Measurements from ENCODE around the gene COL5A1.

Gene COL5A1

DNA sequence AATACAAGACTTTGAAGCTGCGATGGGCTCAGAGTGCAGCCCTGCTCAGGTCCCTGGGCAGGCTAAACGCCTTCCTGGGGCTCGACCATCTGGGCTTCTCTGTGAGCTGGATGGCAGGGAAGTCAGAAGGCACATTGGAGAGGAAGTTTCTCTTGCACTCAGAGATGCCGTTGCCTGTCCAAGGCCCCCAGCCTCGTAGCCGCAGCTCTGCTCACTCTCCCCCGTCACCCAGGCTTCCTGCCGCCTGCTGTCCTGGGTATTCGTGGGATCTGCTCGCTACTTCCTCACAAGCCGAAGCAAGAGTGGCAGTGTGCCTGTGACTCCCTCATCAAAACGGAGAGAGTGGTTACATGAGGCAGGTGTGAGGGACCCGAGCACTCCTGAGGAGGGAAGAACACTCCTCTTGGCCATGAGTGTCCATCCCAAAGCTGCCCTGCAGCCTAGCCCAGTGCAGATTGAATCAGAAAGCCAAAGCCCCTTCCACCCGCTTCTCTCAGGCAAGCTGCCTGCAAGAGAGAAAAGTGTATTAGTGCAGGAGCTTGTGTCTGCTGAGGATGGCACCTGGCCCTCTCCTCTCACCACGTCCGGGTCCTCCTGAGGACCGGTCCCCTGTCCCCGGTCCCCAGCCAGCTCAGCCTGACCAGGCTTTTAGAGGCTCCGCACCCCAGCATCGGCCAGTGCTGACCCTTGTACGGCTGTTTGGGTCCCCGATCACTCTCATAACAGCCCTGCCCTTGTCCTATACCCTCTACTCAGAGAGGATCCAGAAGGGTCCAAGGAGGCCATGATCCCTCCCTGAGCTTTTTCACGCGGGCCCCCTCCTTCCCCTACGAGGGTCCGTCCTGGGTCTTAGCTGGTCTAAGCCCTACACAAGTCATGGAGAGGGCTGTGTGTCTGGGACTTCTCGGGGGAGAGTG lies 246.3 kb downstream of the COL5A1 start:
- no peaks in the 10 kb centered on the region for H3K4me1 ChIP-seq (ENCODE audit: control insufficient read depth, insufficient read depth, low read length)
- H3K36me3 ChIP-seq (ENCODE audit: control insufficient read depth, insufficient read depth, low read length): no peaks in the 10 kb centered on the region
- H3K4me3 ChIP-seq (ENCODE audit: low read length): no peak overlapping the region
- no peaks in the 10 kb centered on the region for H3K27me3 ChIP-seq (ENCODE audit: control insufficient read depth, insufficient read depth, low read length)
- H3K9ac ChIP-seq (ENCODE audit: low read length): no peak overlapping the region
- no peak overlapping the region for H3K27ac ChIP-seq (ENCODE audit: low read depth, low read length)

DNA sequence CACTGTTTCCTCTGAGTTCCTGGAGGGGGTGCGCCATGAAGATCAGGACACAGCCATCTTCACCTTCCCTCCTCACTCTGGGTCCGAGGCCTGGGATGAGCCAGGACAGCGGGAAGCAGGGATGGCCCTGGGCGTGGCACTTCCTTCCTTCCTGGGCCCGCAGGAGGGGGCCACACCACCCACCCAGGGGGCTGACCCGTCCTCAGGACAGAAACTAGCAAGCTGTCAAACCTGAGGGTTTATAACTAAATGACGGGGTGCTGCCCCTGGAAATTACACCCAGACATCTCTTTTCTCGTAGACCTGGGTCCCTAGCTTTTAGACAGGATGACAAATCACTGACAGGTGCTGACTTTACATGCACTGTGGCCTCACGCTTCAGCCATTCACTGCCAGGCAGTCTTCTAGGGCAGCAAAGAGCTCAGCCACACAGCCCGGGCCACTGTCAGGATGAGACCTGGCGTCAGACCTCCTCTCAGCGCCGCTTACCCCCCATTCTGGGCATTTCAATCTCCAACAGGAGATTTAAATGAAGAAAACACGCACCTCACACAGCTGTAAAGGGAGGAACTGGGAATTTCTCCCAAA lies 247.1 kb downstream of the COL5A1 start:
- Histone ChIP-seq H3K27me3 (ENCODE audit: control insufficient read depth, insufficient read depth, low read length) (no peaks in the 10 kb centered on the region), H3K4me1 (ENCODE audit: control insufficient read depth, insufficient read depth, low read length) (no peaks in the 10 kb centered on the region), H3K4me3 (ENCODE audit: low read length) (no peak overlapping the region), H3K36me3 (ENCODE audit: control insufficient read depth, insufficient read depth, low read length) (no peaks in the 10 kb centered on the region), H3K9ac (ENCODE audit: low read length) (no peak overlapping the region), H3K27ac (ENCODE audit: low read depth, low read length) (no peak overlapping the region)

DNA sequence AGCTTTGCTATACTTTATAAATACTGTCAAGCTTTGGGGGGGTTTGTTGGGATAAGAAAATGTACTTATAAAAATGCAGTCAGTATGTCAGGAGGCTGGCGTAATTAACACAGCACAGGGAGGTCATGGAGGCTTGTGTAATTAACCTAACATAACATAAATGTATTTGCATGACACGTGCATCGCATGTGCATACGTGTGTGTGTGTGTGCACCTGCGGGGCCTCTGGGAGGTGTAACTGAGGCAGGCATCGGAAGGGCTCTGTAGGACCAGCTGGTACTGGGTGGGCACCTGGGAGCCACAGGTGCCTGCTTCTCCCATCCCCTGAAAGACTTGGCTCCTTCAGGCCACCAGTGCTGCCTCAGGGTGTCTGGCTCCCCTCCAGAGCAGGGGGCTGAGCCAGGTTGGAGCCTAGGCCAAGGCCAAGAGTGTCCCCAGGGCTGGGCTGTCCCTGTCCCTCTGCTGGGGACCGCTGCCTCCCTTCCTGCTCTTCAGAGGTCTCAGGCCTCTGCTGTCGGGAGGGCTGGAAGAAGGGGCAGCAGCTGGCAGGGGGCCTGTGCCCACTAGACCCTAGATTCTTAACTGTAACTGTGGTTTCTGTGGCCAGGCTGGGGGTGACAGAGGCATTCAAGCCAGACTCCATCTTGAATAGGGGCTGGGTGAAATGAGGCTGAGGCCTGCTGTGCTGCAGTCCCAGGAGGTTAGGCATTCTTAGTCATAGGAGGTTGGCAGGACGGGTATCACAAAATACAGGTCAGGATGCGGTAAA lies 248.0 kb downstream of the COL5A1 start:
- no peak overlapping the region for H3K27ac ChIP-seq (ENCODE audit: low read depth, low read length)
- no peak overlapping the region for H3K9ac ChIP-seq (ENCODE audit: low read length)
- no peaks in the 10 kb centered on the region for H3K27me3 ChIP-seq (ENCODE audit: control insufficient read depth, insufficient read depth, low read length)
- H3K4me1 ChIP-seq (ENCODE audit: control insufficient read depth, insufficient read depth, low read length): no peaks in the 10 kb centered on the region
- no peak overlapping the region for H3K4me3 ChIP-seq (ENCODE audit: low read length)
- no peaks in the 10 kb centered on the region for H3K36me3 ChIP-seq (ENCODE audit: control insufficient read depth, insufficient read depth, low read length)

DNA sequence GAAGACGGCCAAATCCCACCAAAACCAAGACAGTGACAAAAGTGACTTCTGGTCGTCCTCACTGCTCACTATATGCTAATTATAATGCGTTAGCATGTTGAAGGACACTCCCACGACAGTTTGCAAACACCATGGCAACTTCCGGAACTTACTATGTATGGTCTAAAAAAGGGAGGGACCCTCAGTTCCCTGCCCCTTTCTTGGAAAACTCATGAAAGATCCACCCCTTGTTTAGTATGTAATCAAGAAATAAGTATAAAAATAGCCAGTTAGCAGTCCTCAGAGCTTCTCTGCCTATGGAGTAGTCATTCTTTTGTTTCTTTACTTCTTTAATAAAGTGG lies 248.5 kb downstream of the COL5A1 start:
- no peak overlapping the region for H3K9ac ChIP-seq (ENCODE audit: low read length)

DNA sequence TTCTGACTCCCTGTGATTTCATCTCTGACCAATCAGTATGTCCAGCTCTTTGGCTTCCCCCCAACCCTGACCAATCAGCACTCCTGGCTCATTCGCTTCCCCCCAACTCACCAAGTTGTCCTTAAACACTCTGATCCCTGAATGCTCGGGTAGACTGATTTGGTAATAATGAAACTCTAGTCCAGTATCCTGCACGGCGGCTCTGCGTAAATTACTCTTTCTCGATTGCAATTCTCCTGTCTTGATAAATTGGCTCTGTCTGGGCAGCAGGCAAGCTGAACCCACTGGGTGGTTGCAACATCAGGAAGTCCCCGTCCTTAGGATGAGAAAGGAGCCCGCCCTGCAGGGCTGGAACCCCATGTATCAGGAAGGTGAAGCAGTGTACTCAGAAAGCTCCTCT lies 249.4 kb downstream of the COL5A1 start:
- no peaks in the 10 kb centered on the region for H3K27me3 ChIP-seq (ENCODE audit: control insufficient read depth, insufficient read depth, low read length)
- no peaks in the 10 kb centered on the region for H3K36me3 ChIP-seq (ENCODE audit: control insufficient read depth, insufficient read depth, low read length)
- H3K9ac ChIP-seq (ENCODE audit: low read length): no peak overlapping the region
- no peaks in the 10 kb centered on the region for H3K4me1 ChIP-seq (ENCODE audit: control insufficient read depth, insufficient read depth, low read length)
- H3K4me3 ChIP-seq (ENCODE audit: low read length): no peak overlapping the region
- no peak overlapping the region for H3K27ac ChIP-seq (ENCODE audit: low read depth, low read length)

More for the DNA sequence above, 248.5 kb downstream of the COL5A1 start:
- Histone ChIP-seq H3K4me3 (ENCODE audit: low read length) (no peak overlapping the region), H3K27ac (ENCODE audit: low read depth, low read length) (no peak overlapping the region), H3K27me3 (ENCODE audit: control insufficient read depth, insufficient read depth, low read length) (no peaks in the 10 kb centered on the region), H3K36me3 (ENCODE audit: control insufficient read depth, insufficient read depth, low read length) (no peaks in the 10 kb centered on the region), H3K4me1 (ENCODE audit: control insufficient read depth, insufficient read depth, low read length) (no peaks in the 10 kb centered on the region)

DNA sequence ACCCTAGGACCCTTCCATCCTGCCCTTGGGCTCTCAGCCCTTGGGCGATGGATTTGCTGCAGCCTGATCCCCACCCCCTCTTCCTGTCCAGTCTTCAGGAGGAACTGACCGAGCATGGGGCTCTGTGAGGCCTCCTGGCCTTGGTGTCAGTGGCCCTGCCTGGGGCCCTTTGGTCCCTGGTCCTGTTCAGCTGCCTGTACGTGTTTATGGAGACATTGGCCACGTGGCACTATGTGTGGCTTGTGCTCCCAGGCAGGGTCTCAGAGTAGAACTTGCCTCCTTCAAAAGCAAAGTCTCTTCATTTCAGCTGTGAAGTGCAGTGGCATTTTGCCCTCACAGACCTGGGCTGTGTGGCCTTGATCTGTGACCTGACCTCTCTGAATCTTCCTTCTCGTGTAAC lies 250.1 kb downstream of the COL5A1 start:
- no peak overlapping the region for H3K9ac ChIP-seq (ENCODE audit: low read length)
- H3K36me3 ChIP-seq (ENCODE audit: control insufficient read depth, insufficient read depth, low read length): no peaks in the 10 kb centered on the region
- no peaks in the 10 kb centered on the region for H3K27me3 ChIP-seq (ENCODE audit: control insufficient read depth, insufficient read depth, low read length)

DNA sequence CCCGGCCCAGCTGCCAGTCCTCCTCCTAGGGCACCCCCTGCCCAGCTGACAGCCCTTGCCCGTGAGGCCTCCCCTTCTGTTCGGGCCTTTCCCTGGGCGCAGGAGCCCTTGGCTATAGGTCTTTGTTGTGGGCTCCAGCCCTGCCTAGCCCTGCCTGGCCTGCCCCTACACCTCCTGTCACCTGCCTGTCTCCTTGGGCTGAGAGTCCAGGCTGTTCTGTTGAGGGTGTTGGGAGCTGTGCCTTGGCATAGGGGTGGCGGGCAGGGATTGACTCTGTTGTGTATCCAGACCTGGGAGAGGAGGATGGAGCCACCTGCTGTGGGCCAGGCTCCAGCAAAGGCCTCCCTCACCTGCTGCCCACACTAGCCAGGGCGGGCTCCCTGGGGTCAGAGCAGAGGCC lies 250.6 kb downstream of the COL5A1 start:
- Histone ChIP-seq H3K4me1 (ENCODE audit: control insufficient read depth, insufficient read depth, low read length) (no peaks in the 10 kb centered on the region), H3K4me3 (ENCODE audit: low read length) (no peak overlapping the region), H3K27ac (ENCODE audit: low read depth, low read length) (no peak overlapping the region), H3K9ac (ENCODE audit: low read length) (no peak overlapping the region), H3K36me3 (ENCODE audit: control insufficient read depth, insufficient read depth, low read length) (no peaks in the 10 kb centered on the region), H3K27me3 (ENCODE audit: control insufficient read depth, insufficient read depth, low read length) (no peaks in the 10 kb centered on the region)

More for the DNA sequence above, 250.1 kb downstream of the COL5A1 start:
- Histone ChIP-seq H3K4me3 (ENCODE audit: low read length) (no peak overlapping the region), H3K27ac (ENCODE audit: low read depth, low read length) (no peak overlapping the region), H3K4me1 (ENCODE audit: control insufficient read depth, insufficient read depth, low read length) (no peaks in the 10 kb centered on the region)

DNA sequence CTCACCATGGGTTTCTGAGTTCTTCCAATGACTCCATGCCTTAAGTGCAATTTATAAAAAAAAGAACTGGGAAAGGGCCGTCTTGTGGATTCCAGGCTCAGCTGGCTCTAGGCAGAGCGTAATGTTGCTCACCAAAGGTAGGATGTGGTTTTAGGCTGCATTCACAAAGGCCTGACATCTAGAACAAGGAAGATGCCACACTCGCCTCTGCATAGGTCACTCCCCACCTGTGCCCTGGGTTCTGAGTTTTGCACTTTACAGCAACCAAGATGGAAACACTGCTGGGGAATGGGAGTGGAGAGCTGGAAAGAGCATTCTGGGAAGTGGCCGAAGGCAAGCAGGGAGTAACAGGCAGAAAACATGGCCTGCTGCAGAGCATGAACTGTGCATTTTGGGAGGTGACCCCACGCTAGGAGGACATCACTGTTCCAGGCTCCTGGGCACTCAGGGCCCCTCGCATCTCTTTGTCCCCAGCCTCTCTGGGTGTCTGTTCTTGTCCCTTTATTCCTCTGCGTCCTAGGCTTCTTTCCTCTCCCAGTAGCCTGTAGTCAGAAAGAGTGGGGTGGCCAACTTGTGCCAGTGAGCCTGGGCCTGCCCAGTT lies 251.3 kb downstream of the COL5A1 start:
- H3K9ac ChIP-seq (ENCODE audit: low read length): no peak overlapping the region
- no peaks in the 10 kb centered on the region for H3K4me1 ChIP-seq (ENCODE audit: control insufficient read depth, insufficient read depth, low read length)
- no peak overlapping the region for H3K27ac ChIP-seq (ENCODE audit: low read depth, low read length)
- H3K27me3 ChIP-seq (ENCODE audit: control insufficient read depth, insufficient read depth, low read length): no peaks in the 10 kb centered on the region
- no peak overlapping the region for H3K4me3 ChIP-seq (ENCODE audit: low read length)
- no peaks in the 10 kb centered on the region for H3K36me3 ChIP-seq (ENCODE audit: control insufficient read depth, insufficient read depth, low read length)

Data from rectal smooth muscle tissue (tissue), 1 donor.